PC-9 (cell line): ENCODE data around the gene ENTR1.

Source experiments
- CTCF ChIP-seq: fragments of 200-600 bp; sonication (generic); conservative IDR thresholded peaks from 2 replicates; pipeline ENCODE4 v1.6.1; 2017; ENCODE audit warnings: mixed run types, antibody characterized with exemption, mild to moderate bottlenecking, moderate library complexity
- EZH2 ChIP-seq: fragments of 200-600 bp; sonication (generic); IDR thresholded peaks from 2 replicates; pipeline ENCODE4 v1.8.0; 2017; ENCODE audit warnings: antibody characterized with exemption, low read depth

DNA sequence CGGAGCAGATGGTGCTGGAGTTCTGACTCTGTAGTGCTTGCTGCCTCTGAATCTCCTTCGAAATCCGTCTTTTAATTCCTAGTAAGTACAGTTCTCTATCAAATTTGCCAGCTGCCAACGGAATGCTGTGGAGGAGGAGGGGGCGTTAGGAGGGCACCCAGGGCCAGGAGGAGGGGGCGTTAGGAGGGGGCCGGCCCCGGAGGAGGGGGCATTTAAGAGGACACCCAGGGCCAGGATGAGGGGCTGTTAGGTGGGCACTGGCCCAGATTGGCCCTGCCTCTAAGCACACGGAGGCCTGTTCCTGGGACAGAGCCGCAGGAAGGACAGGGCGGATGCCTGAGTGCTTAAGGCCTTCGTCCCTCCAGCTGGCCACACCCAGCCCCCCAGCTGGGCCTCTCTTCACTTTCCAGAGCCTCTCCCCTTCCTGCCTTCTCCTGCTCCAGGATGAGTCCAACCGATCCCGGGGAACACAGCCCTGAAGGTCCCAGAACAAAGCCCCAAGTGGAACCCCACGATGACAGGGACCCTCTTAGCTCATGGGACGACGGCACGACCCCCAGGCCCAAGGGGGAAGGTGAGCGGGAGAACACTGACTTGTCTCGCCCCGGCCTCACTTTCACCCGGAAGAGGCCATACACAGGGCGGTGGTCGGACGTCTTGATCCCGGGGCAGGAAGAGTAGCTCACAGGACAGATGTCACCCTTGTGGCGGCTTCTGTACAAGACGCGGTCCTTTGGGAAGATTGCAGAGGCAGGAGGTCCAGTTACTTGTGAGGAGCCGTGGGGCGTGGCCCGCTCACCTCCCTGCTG, 19.5 kb upstream of the ENTR1 start:
- TF ChIP-seq CTCF: no peak
- no peak for TF ChIP-seq EZH2
